Measurements from ENCODE around the gene NSRP1. TPM values are rescaled to one million over a fixed set of nuclear protein-coding genes. Genes with fewer than 3 reads are reported as not detected.
"Not testable (repeated sequence)": the region's sequence is repeated elsewhere in the genome, so short reads cannot be mapped to it uniquely, and the experiment has no call there.

The NSRP1 gene
- total RNA-seq, 2 experiments from 2014 or later, result 23.0 TPM

- CTCF ChIA-PET, result no interaction called here
- Mint-ChIP-seq H3K4me1 (no peaks in the 10 kb centered on the region), H3K27me3 (no peaks in the 10 kb centered on the region), H3K36me3 (ENCODE audit: low read depth) (no peaks in the 10 kb centered on the region), H3K4me3 (no peak overlapping the region), H3K27ac (no peak overlapping the region), H3K9me3 (no peaks in the 10 kb centered on the region)
- no peak for DNase-seq
- POLR2A ChIA-PET, result no interaction called here
Observed at GRCh38 chr17:30219833-30220232, 103.2 kb downstream of the NSRP1 start.

- ChIA-PET CTCF (no interaction called here), POLR2A (no interaction called here)
- no peak overlapping the region for H3K27ac Mint-ChIP-seq
- no peaks in the 10 kb centered on the region for H3K27me3 Mint-ChIP-seq
- no peaks in the 10 kb centered on the region for H3K36me3 Mint-ChIP-seq (ENCODE audit: low read depth)
- no peak overlapping the region for H3K4me3 Mint-ChIP-seq
- DNase-seq, result no peak
- H3K4me1 Mint-ChIP-seq, result no peaks in the 10 kb centered on the region
- H3K9me3 Mint-ChIP-seq, result no peaks in the 10 kb centered on the region
Observed at GRCh38 chr17:30220414-30220813, 103.8 kb downstream of the NSRP1 start.

- peaks cover 5% of the 10 kb centered on the region for H3K27me3 Mint-ChIP-seq
- CTCF ChIA-PET, result no interaction called here
- no peak for DNase-seq
- H3K9me3 Mint-ChIP-seq, result no peaks in the 10 kb centered on the region
- H3K4me1 Mint-ChIP-seq, result no peaks in the 10 kb centered on the region
- POLR2A ChIA-PET, result no interaction called here
- no peak overlapping the region for H3K4me3 Mint-ChIP-seq
- no peaks in the 10 kb centered on the region for H3K36me3 Mint-ChIP-seq (ENCODE audit: low read depth)
- no peak overlapping the region for H3K27ac Mint-ChIP-seq
Observed at GRCh38 chr17:30221346-30221745, 104.7 kb downstream of the NSRP1 start.

GRCh38 chr17:30222251-30222650 is 105.6 kb downstream of the NSRP1 start:
- Mint-ChIP-seq H3K27ac (no peak overlapping the region), H3K9me3 (no peaks in the 10 kb centered on the region), H3K4me3 (no peak overlapping the region), H3K4me1 (no peaks in the 10 kb centered on the region), H3K27me3 (peaks cover 5% of the 10 kb centered on the region), H3K36me3 (ENCODE audit: low read depth) (no peaks in the 10 kb centered on the region)
- ChIA-PET POLR2A (no interaction called here), CTCF (interaction anchor here (0.5 to 1.1 kb wide), 2 partner anchors 10 to 1099 kb away, joined by 3 read pairs; no protein-coding TSS in a partner anchor)
- DNase-seq, result no peak

- ChIA-PET POLR2A (no interaction called here), CTCF (interaction anchor here (0.9 to 1.8 kb wide), 3 partner anchors 9 to 126 kb away, joined by 3 to 5 read pairs (median 3); no protein-coding TSS in a partner anchor)
Observed at GRCh38 chr17:30222721-30223175, 106.1 kb downstream of the NSRP1 start.

GRCh38 chr17:30224419-30224960 is 107.9 kb downstream of the NSRP1 start:
- CTCF ChIA-PET, result interaction anchor here (0.8 to 1.8 kb wide), 4 partner anchors 13 to 445 kb away, joined by 3 to 5 read pairs (median 3); no protein-coding TSS in a partner anchor
- Mint-ChIP-seq H3K9me3 (no peaks in the 10 kb centered on the region), H3K27ac (no peak overlapping the region), H3K27me3 (peaks cover 10% of the 10 kb centered on the region), H3K4me3 (no peak overlapping the region), H3K4me1 (no peaks in the 10 kb centered on the region), H3K36me3 (ENCODE audit: low read depth) (no peaks in the 10 kb centered on the region)
- no peak for DNase-seq
- POLR2A ChIA-PET, result no interaction called here

More at GRCh38 chr17:30222721-30223175, 106.1 kb downstream of the NSRP1 start:
- H3K9me3 Mint-ChIP-seq, result no peaks in the 10 kb centered on the region
- H3K4me3 Mint-ChIP-seq, result no peak overlapping the region
- no peak overlapping the region for H3K27ac Mint-ChIP-seq
- peaks cover 5% of the 10 kb centered on the region for H3K27me3 Mint-ChIP-seq
- H3K36me3 Mint-ChIP-seq (ENCODE audit: low read depth), result no peaks in the 10 kb centered on the region
- DNase-seq, result no peak
- H3K4me1 Mint-ChIP-seq, result no peaks in the 10 kb centered on the region

GRCh38 chr17:30225112-30225511 is 108.5 kb downstream of the NSRP1 start:
- CTCF ChIA-PET, result no interaction called here
- peaks cover 10% of the 10 kb centered on the region for H3K27me3 Mint-ChIP-seq
- no peaks in the 10 kb centered on the region for H3K9me3 Mint-ChIP-seq
- no peak overlapping the region for H3K27ac Mint-ChIP-seq
- no peak for DNase-seq
- no peak overlapping the region for H3K4me3 Mint-ChIP-seq
- no peaks in the 10 kb centered on the region for H3K4me1 Mint-ChIP-seq
- H3K36me3 Mint-ChIP-seq (ENCODE audit: low read depth), result no peaks in the 10 kb centered on the region
- POLR2A ChIA-PET, result no interaction called here

- no peak for DNase-seq
- no peaks in the 10 kb centered on the region for H3K36me3 Mint-ChIP-seq (ENCODE audit: low read depth)
- H3K9me3 Mint-ChIP-seq, result no peaks in the 10 kb centered on the region
- no peak overlapping the region for H3K4me3 Mint-ChIP-seq
- ChIA-PET CTCF (no interaction called here), POLR2A (no interaction called here)
- no peaks in the 10 kb centered on the region for H3K4me1 Mint-ChIP-seq
- no peak overlapping the region for H3K27ac Mint-ChIP-seq
- H3K27me3 Mint-ChIP-seq, result peaks cover 19% of the 10 kb centered on the region
Observed at GRCh38 chr17:30225919-30226553, 109.4 kb downstream of the NSRP1 start.

- DNase-seq, result no peak
- Mint-ChIP-seq H3K27ac (no peak overlapping the region), H3K4me1 (no peaks in the 10 kb centered on the region), H3K9me3 (no peaks in the 10 kb centered on the region), H3K36me3 (ENCODE audit: low read depth) (no peaks in the 10 kb centered on the region), H3K4me3 (no peak overlapping the region), H3K27me3 (peaks cover 22% of the 10 kb centered on the region)
- ChIA-PET CTCF (no interaction called here), POLR2A (no interaction called here)
Observed at GRCh38 chr17:30226878-30227277, 110.3 kb downstream of the NSRP1 start.

- H3K27ac Mint-ChIP-seq, result no peak overlapping the region
- POLR2A ChIA-PET, result no interaction called here
- no peak overlapping the region for H3K4me3 Mint-ChIP-seq
- no peaks in the 10 kb centered on the region for H3K4me1 Mint-ChIP-seq
- no peaks in the 10 kb centered on the region for H3K36me3 Mint-ChIP-seq (ENCODE audit: low read depth)
- no peaks in the 10 kb centered on the region for H3K9me3 Mint-ChIP-seq
- CTCF ChIA-PET, result interaction anchor here (0.6 kb wide), 1 partner anchor 65 kb away, joined by 3 read pairs; no protein-coding TSS in a partner anchor
- peaks cover 34% of the 10 kb centered on the region for H3K27me3 Mint-ChIP-seq
- DNase-seq, result no peak
Observed at GRCh38 chr17:30228011-30228410, 111.4 kb downstream of the NSRP1 start.

- no peaks in the 10 kb centered on the region for H3K9me3 Mint-ChIP-seq
Observed at GRCh38 chr17:30229012-30229411, 112.4 kb downstream of the NSRP1 start.

GRCh38 chr17:30230009-30230408 is 113.4 kb downstream of the NSRP1 start:
- H3K27ac Mint-ChIP-seq; H3K9me3 Mint-ChIP-seq; H3K4me3 Mint-ChIP-seq; H3K4me1 Mint-ChIP-seq; H3K36me3 Mint-ChIP-seq (ENCODE audit: low read depth); CTCF ChIA-PET; POLR2A ChIA-PET; DNase-seq: not testable (repeated sequence)
- peaks cover 54% of the 10 kb centered on the region for H3K27me3 Mint-ChIP-seq

More at GRCh38 chr17:30229012-30229411, 112.4 kb downstream of the NSRP1 start:
- H3K4me3 Mint-ChIP-seq, result no peak overlapping the region
- ChIA-PET CTCF (interaction anchor here (0.9 kb wide), 1 partner anchor 34 kb away, joined by 3 read pairs; no protein-coding TSS in a partner anchor), POLR2A (no interaction called here)
- H3K36me3 Mint-ChIP-seq (ENCODE audit: low read depth), result no peaks in the 10 kb centered on the region
- no peaks in the 10 kb centered on the region for H3K4me1 Mint-ChIP-seq
- DNase-seq, result no peak
- no peak overlapping the region for H3K27ac Mint-ChIP-seq
- peaks cover 44% of the 10 kb centered on the region for H3K27me3 Mint-ChIP-seq

GRCh38 chr17:30230596-30231125 is 114.0 kb downstream of the NSRP1 start:
- POLR2A ChIA-PET, result no interaction called here
- CTCF ChIA-PET, result no interaction called here
- no peak overlapping the region for H3K27ac Mint-ChIP-seq

More at GRCh38 chr17:30230596-30231125, 114.0 kb downstream of the NSRP1 start:
- peaks cover 5% of the 10 kb centered on the region for H3K4me1 Mint-ChIP-seq
- peaks cover 57% of the 10 kb centered on the region for H3K27me3 Mint-ChIP-seq
- DNase-seq, result no peak
- no peaks in the 10 kb centered on the region for H3K36me3 Mint-ChIP-seq (ENCODE audit: low read depth)
- no peaks in the 10 kb centered on the region for H3K9me3 Mint-ChIP-seq
- no peak overlapping the region for H3K4me3 Mint-ChIP-seq

All from activated CD4-positive, alpha-beta T cell treated with anti-CD3 and anti-CD28 coated beads, Interleukin-2, amount 10 ng/mL, durations not matched to agents 7 days and 5 days (primary cell).